HepG2 (cell line): ENCODE measurements around the gene ZNF669. TPM values are rescaled to one million over a fixed set of nuclear protein-coding genes. Genes with fewer than 3 reads are reported as not detected.

Experiments used
- ELF1 ChIP-seq: sonication (generic); formaldehyde crosslinking; IDR thresholded peaks from 2 replicates; pipeline ENCODE4 v1.4.0; 2020; ENCODE audit warnings: missing genetic modification reagents
- GABPA ChIP-seq, 2 experiments: IDR thresholded peaks; 2 replicates each; pipeline ENCODE4 v1.6.1; 2011 to 2016; ENCODE audit warnings: low read depth in 2 of 2, low read length in 1 of 2, missing biosample characterization in 1 of 2, missing genetic modification characterization in 1 of 2
- HNRNPH1 ChIP-seq: fragments of 200-400 bp; formaldehyde crosslinking; optimal IDR thresholded peaks from 2 replicates; pipeline ENCODE3; 2017; ENCODE audit warnings: mild to moderate bottlenecking, low read depth, low read length
- JUN ChIP-seq: sonication (generic); formaldehyde crosslinking; IDR thresholded peaks from 2 replicates; pipeline ENCODE4 v1.4.0; 2020; ENCODE audit warnings: mild to moderate bottlenecking, missing genetic modification reagents
- KDM2A ChIP-seq: sonication (generic); formaldehyde crosslinking; IDR thresholded peaks from 2 replicates; pipeline ENCODE4 v1.4.0; 2020; ENCODE audit warnings: low read depth, missing genetic modification reagents, borderline replicate concordance
- KLF16 ChIP-seq, 2 experiments: sonication (generic) in 1 of 2; formaldehyde crosslinking in 1 of 2; IDR thresholded peaks; 2 replicates each; pipeline versions ENCODE4 v1.6.1 to v1.8.0; 2016 to 2023; ENCODE audit warnings: missing genetic modification reagents in 2 of 2, missing compliant biosample characterization in 1 of 2
- MYC ChIP-seq: sonication (generic); formaldehyde crosslinking; IDR thresholded peaks from 2 replicates; pipeline ENCODE4 v1.9.0; 2021; ENCODE audit warnings: missing genetic modification reagents, borderline replicate concordance
- NFATC3 ChIP-seq: sonication (generic); formaldehyde crosslinking; IDR thresholded peaks from 2 replicates; pipeline ENCODE4 v1.5.1; 2020; ENCODE audit warnings: mild to moderate bottlenecking, missing genetic modification reagents
- NR2F6 ChIP-seq, 2 experiments: IDR thresholded peaks; 2 replicates each; pipeline ENCODE4 v1.6.1; 2016; ENCODE audit warnings: antibody characterized with exemption in 1 of 2, mild to moderate bottlenecking in 1 of 2
- PPARG ChIP-seq: conservative IDR thresholded peaks from 2 replicates; pipeline ENCODE4 v1.6.1; 2016; ENCODE audit warnings: missing biosample characterization, missing genetic modification reagents
- RXRB ChIP-seq: IDR thresholded peaks from 2 replicates; pipeline ENCODE4 v1.6.1; 2016; ENCODE audit warnings: borderline replicate concordance, missing genetic modification reagents, missing compliant biosample characterization
- SALL1 ChIP-seq: sonication (generic); formaldehyde crosslinking; IDR thresholded peaks from 2 replicates; pipeline ENCODE4 v1.8.0; 2022; ENCODE audit warnings: mild to moderate bottlenecking, missing genetic modification reagents
- SNAI1 ChIP-seq: sonication (generic); formaldehyde crosslinking; IDR thresholded peaks from 2 replicates; pipeline ENCODE4 v1.5.0; 2020; ENCODE audit warnings: mild to moderate bottlenecking, missing genetic modification reagents, borderline replicate concordance
- SYNCRIP ChIP-seq: fragments of 200-400 bp; formaldehyde crosslinking; IDR thresholded peaks from 2 replicates; pipeline ENCODE4 v1.6.1; 2018; ENCODE audit warnings: mild to moderate bottlenecking, low read depth, low read length; ENCODE audit not compliant: insufficient read depth
- TFDP1 ChIP-seq: IDR thresholded peaks from 2 replicates; pipeline ENCODE4 v1.6.1; 2016; ENCODE audit warnings: missing compliant biosample characterization, missing genetic modification reagents, borderline replicate concordance
- TOPORS ChIP-seq: sonication (generic); formaldehyde crosslinking; IDR thresholded peaks from 2 replicates; pipeline ENCODE4 v1.8.0; 2023; ENCODE audit warnings: mild to moderate bottlenecking, missing genetic modification reagents
- TSC22D2 ChIP-seq: sonication (generic); formaldehyde crosslinking; IDR thresholded peaks from 2 replicates; pipeline ENCODE4 v1.5.1; 2020; ENCODE audit warnings: missing genetic modification reagents, mild to moderate bottlenecking, borderline replicate concordance
- ZMYM3 ChIP-seq: sonication (generic); formaldehyde crosslinking; IDR thresholded peaks from 2 replicates; pipeline ENCODE4 v1.5.1; 2020; ENCODE audit warnings: mild to moderate bottlenecking, missing genetic modification reagents
- ZNF143 ChIP-seq: sonication (generic); formaldehyde crosslinking; IDR thresholded peaks from 2 replicates; pipeline ENCODE4 v1.4.0; 2020; ENCODE audit warnings: missing genetic modification reagents
- ZNF468 ChIP-seq: sonication (generic); formaldehyde crosslinking; IDR thresholded peaks from 2 replicates; pipeline ENCODE4 v1.8.0; 2022; ENCODE audit warnings: mild to moderate bottlenecking, moderate library complexity, missing genetic modification reagents
- ZNF547 ChIP-seq: sonication (generic); formaldehyde crosslinking; IDR thresholded peaks from 2 replicates; pipeline ENCODE4 v1.5.1; 2020; ENCODE audit warnings: mild to moderate bottlenecking, missing genetic modification reagents
- polyA plus RNA-seq, 8 experiments: library from polyadenylated mRNA; depleted of rRNA in 3 of 8; stranded (reverse) in 7 of 8; unstranded in 1 of 8; fragments of >200 nt; fragmentation: Illumina TruSeq in 4 of 8; extraction: Trizol in 4 of 8; gene quantifications; 2 replicates each; pipeline versions ENCODE4 v1.2.1 to v1.2.3, GENCODE V29; 2011 to 2016; ENCODE audit warnings: low read depth in 4 of 8, missing spikeins in 1 of 8, mixed read lengths in 1 of 8; ENCODE audit not compliant: insufficient read depth in 1 of 8
- total RNA-seq, 5 experiments: library from RNA; depleted of rRNA; stranded (reverse); fragments of >200 nt; fragmentation: Illumina TruSeq; extraction: Trizol; gene quantifications; 2 replicates each; pipeline ENCODE4 v1.2.3, GENCODE V29; 2016; ENCODE audit warnings: low read depth in 1 of 5
- TF ChIP-seq, protein P1 (sequence below): sonication (generic); formaldehyde crosslinking; IDR thresholded peaks from 2 replicates; pipeline ENCODE4 v1.5.0; 2020; ENCODE audit warnings: mild to moderate bottlenecking, missing genetic modification reagents, moderate library complexity
- TF ChIP-seq, protein P2 (sequence below): sonication (generic); formaldehyde crosslinking; IDR thresholded peaks from 2 replicates; pipeline ENCODE4 v1.4.0; 2020; ENCODE audit warnings: missing genetic modification reagents
- TF ChIP-seq, protein P3 (sequence below): sonication (generic); formaldehyde crosslinking; IDR thresholded peaks from 2 replicates; pipeline ENCODE4 v1.5.0; 2020; ENCODE audit warnings: mild to moderate bottlenecking, missing genetic modification reagents, borderline replicate concordance

ZNF669 gene
- total and polyA plus RNA-seq, 2 of the 13 experiments (the other 11 are each of a cell fraction or from before 2014, with no cell fraction given), result 3.1 to 14.6 TPM

DNA sequence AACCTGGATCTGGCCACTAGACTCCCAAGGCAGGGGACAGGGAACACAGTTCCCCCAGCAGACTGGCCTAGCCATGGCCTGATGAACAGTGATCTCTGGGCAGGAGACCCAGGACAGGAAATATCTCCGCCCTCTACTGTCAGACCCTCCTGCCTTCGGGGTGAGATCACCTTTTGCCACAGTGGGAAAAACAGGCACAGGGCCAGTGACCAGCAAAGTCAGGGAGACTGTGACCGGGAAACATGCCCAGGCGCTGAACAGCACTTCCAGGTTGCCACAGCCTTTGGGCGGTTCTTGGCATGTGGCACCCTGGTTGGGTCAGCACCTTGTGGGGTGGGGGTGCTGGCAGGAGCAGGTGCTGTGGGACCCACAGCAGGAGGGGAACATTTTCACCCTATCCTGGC lies 8.9 kb upstream of the ZNF669 start (continued):
- peak; percentile 50; the same call in 1 of the 2 replicates for TF ChIP-seq RXRB
- TF ChIP-seq, protein P1, sequence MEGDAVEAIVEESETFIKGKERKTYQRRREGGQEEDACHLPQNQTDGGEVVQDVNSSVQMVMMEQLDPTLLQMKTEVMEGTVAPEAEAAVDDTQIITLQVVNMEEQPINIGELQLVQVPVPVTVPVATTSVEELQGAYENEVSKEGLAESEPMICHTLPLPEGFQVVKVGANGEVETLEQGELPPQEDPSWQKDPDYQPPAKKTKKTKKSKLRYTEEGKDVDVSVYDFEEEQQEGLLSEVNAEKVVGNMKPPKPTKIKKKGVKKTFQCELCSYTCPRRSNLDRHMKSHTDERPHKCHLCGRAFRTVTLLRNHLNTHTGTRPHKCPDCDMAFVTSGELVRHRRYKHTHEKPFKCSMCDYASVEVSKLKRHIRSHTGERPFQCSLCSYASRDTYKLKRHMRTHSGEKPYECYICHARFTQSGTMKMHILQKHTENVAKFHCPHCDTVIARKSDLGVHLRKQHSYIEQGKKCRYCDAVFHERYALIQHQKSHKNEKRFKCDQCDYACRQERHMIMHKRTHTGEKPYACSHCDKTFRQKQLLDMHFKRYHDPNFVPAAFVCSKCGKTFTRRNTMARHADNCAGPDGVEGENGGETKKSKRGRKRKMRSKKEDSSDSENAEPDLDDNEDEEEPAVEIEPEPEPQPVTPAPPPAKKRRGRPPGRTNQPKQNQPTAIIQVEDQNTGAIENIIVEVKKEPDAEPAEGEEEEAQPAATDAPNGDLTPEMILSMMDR (CRISPR knock-in tag), result peak; percentile 57
- TF ChIP-seq ELF1 (CRISPR knock-in tag), result no peak; the same call in 1 of the 2 replicates
- peak; percentile 42; the same call in 1 of the 2 replicates for TF ChIP-seq MYC
- TF ChIP-seq KLF16 (CRISPR knock-in tag; IDR thresholded peaks at IDR 0.05), result peak in 1 of 2 experiments; percentile 37; a peak in 1 of 4 replicates
- no peak for TF ChIP-seq KDM2A (CRISPR knock-in tag)
- TF ChIP-seq SNAI1 (CRISPR knock-in tag), result no peak
- peak; percentile 65; the same call in 1 of the 2 replicates for TF ChIP-seq ZMYM3 (CRISPR knock-in tag)
- no peak for TF ChIP-seq ZNF143 (CRISPR knock-in tag)
- TF ChIP-seq HNRNPH1, result no peak
- no peak for TF ChIP-seq SYNCRIP
- no peak for TF ChIP-seq NR2F6 (IDR thresholded peaks at IDR 0.05)
- peak; percentile 66 for TF ChIP-seq NR2F6 (CRISPR knock-in tag; IDR thresholded peaks at IDR 0.05)
- peak; percentile 22; the same call in 1 of the 2 replicates for TF ChIP-seq ZNF547
- no peak for TF ChIP-seq NFATC3 (CRISPR knock-in tag)
- TF ChIP-seq TFDP1 (CRISPR knock-in tag), result peak; percentile 22; the same call in 1 of the 2 replicates
- peak; percentile 56 for TF ChIP-seq SALL1
- TF ChIP-seq TSC22D2 (CRISPR knock-in tag), result 0 out of 2 replicates have a peak, but pooled peaks have one; percentile 21
- no peak for TF ChIP-seq TOPORS
- TF ChIP-seq, protein P2, sequence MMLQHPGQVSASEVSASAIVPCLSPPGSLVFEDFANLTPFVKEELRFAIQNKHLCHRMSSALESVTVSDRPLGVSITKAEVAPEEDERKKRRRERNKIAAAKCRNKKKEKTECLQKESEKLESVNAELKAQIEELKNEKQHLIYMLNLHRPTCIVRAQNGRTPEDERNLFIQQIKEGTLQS (CRISPR knock-in tag), result peak; percentile 82
- peak; percentile 48; the same call in 1 of the 2 replicates for TF ChIP-seq PPARG (CRISPR knock-in tag)
- no peak for TF ChIP-seq ZNF468 (CRISPR knock-in tag)
- no peak for TF ChIP-seq GABPA (IDR thresholded peaks at IDR 0.05; ENCODE audit: low read depth, low read length)
- TF ChIP-seq GABPA (CRISPR knock-in tag; IDR thresholded peaks at IDR 0.05; ENCODE audit: low read depth), result peak; percentile 64
- TF ChIP-seq, protein P3, sequence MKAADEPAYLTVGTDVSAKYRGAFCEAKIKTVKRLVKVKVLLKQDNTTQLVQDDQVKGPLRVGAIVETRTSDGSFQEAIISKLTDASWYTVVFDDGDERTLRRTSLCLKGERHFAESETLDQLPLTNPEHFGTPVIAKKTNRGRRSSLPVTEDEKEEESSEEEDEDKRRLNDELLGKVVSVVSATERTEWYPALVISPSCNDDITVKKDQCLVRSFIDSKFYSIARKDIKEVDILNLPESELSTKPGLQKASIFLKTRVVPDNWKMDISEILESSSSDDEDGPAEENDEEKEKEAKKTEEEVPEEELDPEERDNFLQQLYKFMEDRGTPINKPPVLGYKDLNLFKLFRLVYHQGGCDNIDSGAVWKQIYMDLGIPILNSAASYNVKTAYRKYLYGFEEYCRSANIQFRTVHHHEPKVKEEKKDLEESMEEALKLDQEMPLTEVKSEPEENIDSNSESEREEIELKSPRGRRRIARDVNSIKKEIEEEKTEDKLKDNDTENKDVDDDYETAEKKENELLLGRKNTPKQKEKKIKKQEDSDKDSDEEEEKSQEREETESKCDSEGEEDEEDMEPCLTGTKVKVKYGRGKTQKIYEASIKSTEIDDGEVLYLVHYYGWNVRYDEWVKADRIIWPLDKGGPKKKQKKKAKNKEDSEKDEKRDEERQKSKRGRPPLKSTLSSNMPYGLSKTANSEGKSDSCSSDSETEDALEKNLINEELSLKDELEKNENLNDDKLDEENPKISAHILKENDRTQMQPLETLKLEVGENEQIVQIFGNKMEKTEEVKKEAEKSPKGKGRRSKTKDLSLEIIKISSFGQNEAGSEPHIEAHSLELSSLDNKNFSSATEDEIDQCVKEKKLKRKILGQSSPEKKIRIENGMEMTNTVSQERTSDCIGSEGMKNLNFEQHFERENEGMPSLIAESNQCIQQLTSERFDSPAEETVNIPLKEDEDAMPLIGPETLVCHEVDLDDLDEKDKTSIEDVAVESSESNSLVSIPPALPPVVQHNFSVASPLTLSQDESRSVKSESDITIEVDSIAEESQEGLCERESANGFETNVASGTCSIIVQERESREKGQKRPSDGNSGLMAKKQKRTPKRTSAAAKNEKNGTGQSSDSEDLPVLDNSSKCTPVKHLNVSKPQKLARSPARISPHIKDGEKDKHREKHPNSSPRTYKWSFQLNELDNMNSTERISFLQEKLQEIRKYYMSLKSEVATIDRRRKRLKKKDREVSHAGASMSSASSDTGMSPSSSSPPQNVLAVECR (CRISPR knock-in tag), result peak; percentile 37; the same call in 1 of the 2 replicates
- peak; percentile 90 for TF ChIP-seq JUN (CRISPR knock-in tag)
